GM13976 (cell line): ENCODE measurements around the gene CYRIA.

Experiments
- DNase-seq: peaks from one replicate; pipeline ENCODE4 v3.0.0; 2012; ENCODE audit warnings: low spot score
- CTCF ChIP-seq: IDR thresholded peaks from 2 replicates; pipeline ENCODE4 v1.5.1; 2012; ENCODE audit warnings: borderline replicate concordance, mild to moderate bottlenecking; ENCODE audit not compliant: insufficient read depth; ENCODE audit errors: extremely low read depth, missing control alignments, control extremely low read depth
- in situ Hi-C: fragments of 300-500 bp; cut with MboI; formaldehyde crosslinking; loops from one replicate; pipeline ENCODE4 v1.12.0; 2022; ENCODE audit warnings: low sequenced_read_pairs, mixed read lengths, inconsistent platforms; ENCODE audit not compliant: unreplicated experiment

CYRIA gene

DNA sequence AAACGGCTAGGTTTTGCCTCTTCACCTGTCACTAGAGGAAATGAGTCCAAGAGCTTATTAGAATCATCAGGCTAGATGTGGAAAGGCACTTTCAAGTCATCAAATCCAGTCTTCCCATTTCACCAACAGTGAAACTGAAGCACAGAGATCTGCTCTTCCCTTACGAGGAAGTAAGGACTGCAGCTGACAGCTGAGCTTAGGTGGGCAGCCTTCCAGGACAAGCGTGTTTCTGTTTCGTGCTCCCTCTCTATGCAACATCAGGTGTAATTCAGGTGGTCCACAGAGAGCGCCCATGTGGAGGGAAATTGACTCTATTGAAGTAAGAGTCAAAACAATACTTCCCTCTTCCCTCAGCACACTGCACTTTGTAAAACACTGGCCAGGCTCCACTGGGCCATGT, 5.5 kb downstream of the CYRIA start:
- DNase-seq = no peak
- TF ChIP-seq CTCF = no peak
- in situ Hi-C loops = no loop called here

DNA sequence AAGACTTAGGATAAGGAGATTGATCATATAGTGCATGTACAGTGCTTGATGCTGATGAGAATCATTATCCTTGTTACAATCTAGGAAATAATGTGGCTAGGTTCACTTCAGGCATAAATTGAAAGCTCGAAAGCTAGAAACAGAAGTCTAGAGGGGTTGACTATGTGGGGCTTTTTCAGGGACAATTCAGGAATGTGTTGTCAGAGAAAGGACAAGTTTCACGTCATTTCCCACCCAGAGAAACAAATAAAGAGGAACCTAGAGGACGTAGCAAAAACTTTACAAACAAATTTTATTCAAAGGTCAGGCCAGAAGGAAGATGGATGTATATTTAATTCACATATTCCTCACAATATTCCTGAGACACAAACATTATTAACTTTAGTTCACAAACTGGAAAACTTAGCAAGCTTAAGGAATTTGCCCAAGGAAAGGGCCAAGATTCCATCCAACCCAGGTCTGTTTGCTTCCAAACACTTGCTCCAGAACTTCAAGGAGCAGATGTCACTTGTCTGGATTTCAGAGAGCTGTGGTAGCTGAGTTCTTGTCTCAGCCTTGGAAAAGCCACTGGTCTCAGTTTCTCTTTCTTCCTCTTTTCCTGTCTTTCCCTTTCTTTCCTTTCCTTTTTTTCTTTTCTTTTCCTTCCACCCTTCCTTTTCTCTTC, 7.4 kb downstream of the CYRIA start:
- in situ Hi-C loops = no loop called here
- no peak for TF ChIP-seq CTCF
- DNase-seq = no peak

GRCh38 chr2:16657671-16658070, 8.0 kb downstream of the CYRIA start:
- TF ChIP-seq CTCF = no peak
- in situ Hi-C loops = no loop called here
- no peak for DNase-seq

DNA sequence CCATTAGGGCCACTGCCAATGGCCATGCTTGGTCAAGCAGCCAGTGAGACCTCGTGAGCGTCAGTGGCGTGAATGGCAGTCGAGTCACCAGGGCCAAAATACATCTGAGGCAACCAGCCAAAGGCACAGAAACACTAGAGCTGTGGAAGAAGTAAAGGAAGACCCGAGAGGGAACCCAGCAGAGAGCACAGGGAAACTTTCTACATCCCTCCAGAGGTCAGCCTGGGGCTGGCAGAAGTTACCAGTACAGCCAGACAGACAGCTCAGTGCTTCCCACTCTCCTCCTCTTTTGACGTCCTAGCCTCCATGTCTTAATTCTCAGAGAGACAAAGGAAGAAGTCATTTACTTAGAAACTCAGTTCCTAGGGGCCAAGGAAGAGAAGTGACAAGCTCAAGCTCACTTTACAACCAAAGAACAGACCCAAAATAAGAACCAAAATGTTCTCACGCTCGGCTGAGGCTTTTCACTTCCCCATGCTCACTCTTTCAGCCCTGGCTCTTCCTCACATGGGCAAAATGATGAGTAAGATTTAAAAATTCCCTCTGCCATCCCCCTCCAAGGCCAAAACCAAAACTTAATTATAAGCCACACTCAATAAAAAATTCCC, 8.7 kb downstream of the CYRIA start:
- in situ Hi-C loops = no loop called here
- TF ChIP-seq CTCF = no peak
- DNase-seq = peak; percentile 56

GRCh38 chr2:16655905-16656642, 9.6 kb downstream of the CYRIA start:
- in situ Hi-C loops = no loop called here
- no peak for DNase-seq
- no peak for TF ChIP-seq CTCF

- DNase-seq = no peak
- in situ Hi-C loops = no loop called here
- no peak for TF ChIP-seq CTCF
These were observed 10.2 kb downstream of the CYRIA start for GRCh38 chr2:16655445-16655837.
